GM10266 (cell line): ENCODE data around the gene UNG.

Experiments
- DNase-seq: peaks from one replicate; pipeline ENCODE4 v3.0.0; 2012; ENCODE audit errors: extremely low spot score
- CTCF ChIP-seq: IDR thresholded peaks from 2 replicates; pipeline ENCODE4 v1.5.1; 2012; ENCODE audit warnings: mild to moderate bottlenecking, low read depth; ENCODE audit not compliant: control insufficient read depth, insufficient read depth; ENCODE audit errors: missing control alignments

The UNG gene

GRCh38 chr12:109074866-109075265 is 22.5 kb upstream of the UNG start:
- no peak for DNase-seq
- no peak for TF ChIP-seq CTCF

- DNase-seq, result no peak
- no peak for TF ChIP-seq CTCF
Observed at GRCh38 chr12:109082751-109083150, 14.6 kb upstream of the UNG start.

GRCh38 chr12:109084425-109084824 is 13.0 kb upstream of the UNG start:
- no peak for TF ChIP-seq CTCF

GRCh38 chr12:109085590-109085989 is 11.8 kb upstream of the UNG start:
- DNase-seq, result no peak
- TF ChIP-seq CTCF, result no peak

More at GRCh38 chr12:109084425-109084824, 13.0 kb upstream of the UNG start:
- no peak for DNase-seq

- TF ChIP-seq CTCF, result no peak
- DNase-seq, result no peak
Observed at GRCh38 chr12:109087250-109087649, 10.1 kb upstream of the UNG start.

GRCh38 chr12:109088818-109089217 is 8.6 kb upstream of the UNG start:
- DNase-seq, result no peak
- no peak for TF ChIP-seq CTCF

- DNase-seq, result no peak
- TF ChIP-seq CTCF, result no peak
Observed at GRCh38 chr12:109089683-109090082, 7.7 kb upstream of the UNG start.

- DNase-seq, result no peak
- no peak for TF ChIP-seq CTCF
Observed at GRCh38 chr12:109092497-109093021, 4.8 kb upstream of the UNG start.
